ENCODE results near the gene ZBTB5.

GRCh38 chr9:37464006-37464405 is 1.2 kb downstream of the ZBTB5 start:
- TF ChIP-seq, protein P1, sequence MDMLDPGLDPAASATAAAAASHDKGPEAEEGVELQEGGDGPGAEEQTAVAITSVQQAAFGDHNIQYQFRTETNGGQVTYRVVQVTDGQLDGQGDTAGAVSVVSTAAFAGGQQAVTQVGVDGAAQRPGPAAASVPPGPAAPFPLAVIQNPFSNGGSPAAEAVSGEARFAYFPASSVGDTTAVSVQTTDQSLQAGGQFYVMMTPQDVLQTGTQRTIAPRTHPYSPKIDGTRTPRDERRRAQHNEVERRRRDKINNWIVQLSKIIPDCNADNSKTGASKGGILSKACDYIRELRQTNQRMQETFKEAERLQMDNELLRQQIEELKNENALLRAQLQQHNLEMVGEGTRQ (IDR thresholded peaks at IDR 0.05; ENCODE audit: low read depth, low read length) = no peak
- TF ChIP-seq, protein P2, sequence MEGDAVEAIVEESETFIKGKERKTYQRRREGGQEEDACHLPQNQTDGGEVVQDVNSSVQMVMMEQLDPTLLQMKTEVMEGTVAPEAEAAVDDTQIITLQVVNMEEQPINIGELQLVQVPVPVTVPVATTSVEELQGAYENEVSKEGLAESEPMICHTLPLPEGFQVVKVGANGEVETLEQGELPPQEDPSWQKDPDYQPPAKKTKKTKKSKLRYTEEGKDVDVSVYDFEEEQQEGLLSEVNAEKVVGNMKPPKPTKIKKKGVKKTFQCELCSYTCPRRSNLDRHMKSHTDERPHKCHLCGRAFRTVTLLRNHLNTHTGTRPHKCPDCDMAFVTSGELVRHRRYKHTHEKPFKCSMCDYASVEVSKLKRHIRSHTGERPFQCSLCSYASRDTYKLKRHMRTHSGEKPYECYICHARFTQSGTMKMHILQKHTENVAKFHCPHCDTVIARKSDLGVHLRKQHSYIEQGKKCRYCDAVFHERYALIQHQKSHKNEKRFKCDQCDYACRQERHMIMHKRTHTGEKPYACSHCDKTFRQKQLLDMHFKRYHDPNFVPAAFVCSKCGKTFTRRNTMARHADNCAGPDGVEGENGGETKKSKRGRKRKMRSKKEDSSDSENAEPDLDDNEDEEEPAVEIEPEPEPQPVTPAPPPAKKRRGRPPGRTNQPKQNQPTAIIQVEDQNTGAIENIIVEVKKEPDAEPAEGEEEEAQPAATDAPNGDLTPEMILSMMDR (conservative IDR thresholded peaks at IDR 0.05; ENCODE audit: low read depth, low read length) = no peak
- no peak for TF ChIP-seq RFX5 (IDR thresholded peaks at IDR 0.05; ENCODE audit: low read depth, low read length)
- no peak for TF ChIP-seq BHLHE40 (IDR thresholded peaks at IDR 0.05; ENCODE audit: low read depth, low read length)
- TF ChIP-seq RAD21 (IDR thresholded peaks at IDR 0.05; ENCODE audit: low read length) = no peak
- no peak for TF ChIP-seq POLR2A (IDR thresholded peaks at IDR 0.05; ENCODE audit: low read depth, low read length)
- no peak for TF ChIP-seq CEBPB (IDR thresholded peaks at IDR 0.05; ENCODE audit: low read depth, low read length)
- no peak for TF ChIP-seq MAFK (IDR thresholded peaks at IDR 0.05; ENCODE audit: low read depth, low read length)
- TF ChIP-seq SMC3 (IDR thresholded peaks at IDR 0.05; ENCODE audit: low read depth, low read length) = no peak
- TF ChIP-seq MXI1 (IDR thresholded peaks at IDR 0.05; ENCODE audit: borderline replicate concordance, low read depth, low read length) = no peak
- TF ChIP-seq ELK1 (IDR thresholded peaks at IDR 0.05; ENCODE audit: borderline replicate concordance, low read depth, low read length) = no peak
- no peak for TF ChIP-seq MAZ (IDR thresholded peaks at IDR 0.05; ENCODE audit: borderline replicate concordance, low read depth, low read length)
- TF ChIP-seq FOS (IDR thresholded peaks at IDR 0.05; ENCODE audit: low read depth, low read length) = no peak
- no peak for TF ChIP-seq CHD1 (IDR thresholded peaks at IDR 0.05; ENCODE audit: low read depth, low read length)

All from IMR-90 (cell line).